ENCODE data around the gene HGFAC. TPM values are rescaled to one million over a fixed set of nuclear protein-coding genes. Genes with fewer than 3 reads are reported as not detected.

Gene HGFAC
- total and polyA plus RNA-seq, 4 donors = 0.24 to 2.6 (median 0.37) TPM

DNA sequence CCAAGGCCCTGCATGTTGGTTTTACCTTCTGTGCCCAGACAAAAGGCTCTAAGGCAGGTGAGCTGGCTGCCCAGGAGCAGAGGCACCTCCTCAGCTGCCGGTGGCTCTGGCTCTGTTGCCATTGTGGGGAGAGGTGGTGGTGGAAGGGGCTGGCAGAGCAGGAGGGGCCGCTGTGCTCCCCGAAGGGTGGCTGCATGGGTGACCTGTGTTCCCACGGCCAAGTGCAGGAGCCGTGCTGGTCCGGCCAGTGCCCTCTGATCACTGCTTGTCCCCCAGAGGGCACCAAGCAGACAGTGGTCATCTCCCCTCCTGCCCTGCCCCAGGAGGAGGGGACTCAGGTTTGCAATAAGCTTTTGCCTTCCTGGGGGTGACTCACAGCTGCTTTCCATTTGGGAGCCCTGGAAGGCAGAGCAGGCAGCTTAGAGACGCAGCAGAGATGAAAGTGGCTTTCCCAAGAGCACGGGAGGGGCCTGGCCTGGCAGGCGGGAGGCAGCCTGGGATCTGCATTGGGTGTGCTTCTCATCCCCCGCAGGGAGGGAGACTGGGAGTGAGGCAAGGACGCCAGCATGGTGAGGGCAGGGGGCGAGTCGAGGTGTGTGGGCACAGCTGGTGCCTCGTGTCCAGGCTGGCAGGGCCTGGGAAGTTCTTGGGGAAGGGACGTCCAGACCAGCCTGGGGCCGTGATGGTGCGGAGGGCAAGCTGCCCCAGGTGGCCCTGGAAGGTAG is 50.1 kb downstream of the HGFAC start:
- TF ChIP-seq, protein P1, sequence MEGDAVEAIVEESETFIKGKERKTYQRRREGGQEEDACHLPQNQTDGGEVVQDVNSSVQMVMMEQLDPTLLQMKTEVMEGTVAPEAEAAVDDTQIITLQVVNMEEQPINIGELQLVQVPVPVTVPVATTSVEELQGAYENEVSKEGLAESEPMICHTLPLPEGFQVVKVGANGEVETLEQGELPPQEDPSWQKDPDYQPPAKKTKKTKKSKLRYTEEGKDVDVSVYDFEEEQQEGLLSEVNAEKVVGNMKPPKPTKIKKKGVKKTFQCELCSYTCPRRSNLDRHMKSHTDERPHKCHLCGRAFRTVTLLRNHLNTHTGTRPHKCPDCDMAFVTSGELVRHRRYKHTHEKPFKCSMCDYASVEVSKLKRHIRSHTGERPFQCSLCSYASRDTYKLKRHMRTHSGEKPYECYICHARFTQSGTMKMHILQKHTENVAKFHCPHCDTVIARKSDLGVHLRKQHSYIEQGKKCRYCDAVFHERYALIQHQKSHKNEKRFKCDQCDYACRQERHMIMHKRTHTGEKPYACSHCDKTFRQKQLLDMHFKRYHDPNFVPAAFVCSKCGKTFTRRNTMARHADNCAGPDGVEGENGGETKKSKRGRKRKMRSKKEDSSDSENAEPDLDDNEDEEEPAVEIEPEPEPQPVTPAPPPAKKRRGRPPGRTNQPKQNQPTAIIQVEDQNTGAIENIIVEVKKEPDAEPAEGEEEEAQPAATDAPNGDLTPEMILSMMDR (IDR thresholded peaks at IDR 0.05; ENCODE audit: control extremely low read depth, extremely low read depth) = no peak
- no peaks in the 10 kb centered on the region for H3K36me3 ChIP-seq (ENCODE audit: control insufficient read depth in 4 of 4, insufficient read depth in 4 of 4, low read length in 4 of 4)
- H3K27me3 ChIP-seq (ENCODE audit: control insufficient read depth in 3 of 3, insufficient read depth in 3 of 3, low read length in 2 of 3) = peaks cover 0 to 56% (median 20%) of the 10 kb centered on the region in 3 donors
- no peak overlapping the region for H3K27ac ChIP-seq (ENCODE audit: low read depth in 1 of 2, low read length in 1 of 2)
- no peak for DNase-seq
- no peaks in the 10 kb centered on the region for H3K9me3 ChIP-seq (ENCODE audit: control insufficient read depth in 4 of 4, insufficient read depth in 3 of 4, low read length in 3 of 4)
- H3K4me1 ChIP-seq (ENCODE audit: control insufficient read depth in 5 of 5, insufficient read depth in 5 of 5, low read length in 5 of 5) = peaks cover 0 to 11% (median 3%) of the 10 kb centered on the region in 5 donors
- no peak overlapping the region for H3K4me3 ChIP-seq
- WGBS, 2 donors = 72% methylated on average over 17 of the region's 17 CpGs
- ATAC-seq (ENCODE audit: insufficient read depth, low FRiP score) = no peak
- H3K9ac ChIP-seq (ENCODE audit: insufficient read depth in 1 of 2, low read length in 2 of 2) = no peak overlapping the region

DNA sequence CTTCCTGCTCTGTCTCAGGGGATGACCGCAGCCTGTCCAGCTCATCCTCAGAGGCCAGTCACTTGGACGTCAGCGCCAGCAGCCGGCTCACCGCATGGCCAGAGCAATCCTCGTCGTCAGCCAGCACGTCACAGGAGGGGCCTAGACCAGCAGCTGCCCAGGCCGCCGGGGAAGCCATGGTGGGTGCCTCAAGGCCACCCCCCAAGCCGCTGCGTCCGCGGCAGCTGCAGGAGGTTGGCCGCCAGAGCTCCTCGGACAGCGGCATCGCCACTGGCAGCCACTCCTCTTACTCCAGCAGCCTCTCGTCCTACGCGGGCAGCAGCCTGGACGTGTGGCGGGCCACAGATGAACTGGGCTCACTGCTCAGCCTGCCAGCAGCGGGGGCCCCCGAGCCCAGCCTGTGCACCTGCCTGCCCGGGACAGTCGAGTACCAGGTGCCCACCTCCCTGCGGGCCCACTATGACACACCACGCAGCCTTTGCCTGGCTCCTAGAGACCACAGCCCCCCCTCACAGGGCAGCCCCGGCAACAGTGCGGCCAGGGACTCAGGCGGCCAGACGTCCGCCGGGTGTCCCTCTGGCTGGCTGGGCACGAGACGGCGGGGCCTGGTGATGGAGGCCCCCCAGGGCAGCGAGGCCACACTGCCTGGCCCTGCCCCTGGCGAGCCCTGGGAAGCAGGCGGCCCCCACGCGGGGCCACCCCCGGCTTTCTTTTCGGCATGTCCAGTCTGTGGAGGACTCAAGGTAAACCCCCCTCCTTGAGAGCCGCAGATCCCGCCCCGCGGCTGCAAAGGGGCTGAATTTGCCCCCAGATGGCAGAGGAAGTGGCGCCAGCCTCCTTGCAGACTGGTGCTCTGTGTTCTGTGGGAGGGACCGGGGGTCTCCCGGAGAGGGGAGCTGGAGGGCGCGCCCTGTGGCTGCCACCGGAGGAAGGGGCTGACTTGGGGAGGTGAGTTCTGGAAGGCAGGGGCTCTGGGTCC is 51.3 kb downstream of the HGFAC start:
- Histone ChIP-seq H3K36me3 (ENCODE audit: control insufficient read depth in 4 of 4, insufficient read depth in 4 of 4, low read length in 4 of 4) (no peaks in the 10 kb centered on the region), H3K27me3 (ENCODE audit: control insufficient read depth in 3 of 3, insufficient read depth in 3 of 3, low read length in 2 of 3) (peaks cover 0 to 48% (median 17%) of the 10 kb centered on the region in 3 donors), H3K4me1 (ENCODE audit: control insufficient read depth in 5 of 5, insufficient read depth in 5 of 5, low read length in 5 of 5) (peaks cover 0 to 11% (median 3%) of the 10 kb centered on the region in 5 donors), H3K4me3 (no peak overlapping the region), H3K27ac (ENCODE audit: low read depth in 1 of 2, low read length in 1 of 2) (no peak overlapping the region), H3K9ac (ENCODE audit: insufficient read depth in 1 of 2, low read length in 2 of 2) (no peak overlapping the region), H3K9me3 (ENCODE audit: control insufficient read depth in 4 of 4, insufficient read depth in 3 of 4, low read length in 3 of 4) (no peaks in the 10 kb centered on the region)
- no peak for ATAC-seq (ENCODE audit: insufficient read depth, low FRiP score)
- no peak for DNase-seq
- WGBS, 2 donors = 83 to 87% methylated on average over 54 to 55 of the region's 55 CpGs
- TF ChIP-seq, protein P1 (IDR thresholded peaks at IDR 0.05; ENCODE audit: control extremely low read depth, extremely low read depth) = no peak

DNA sequence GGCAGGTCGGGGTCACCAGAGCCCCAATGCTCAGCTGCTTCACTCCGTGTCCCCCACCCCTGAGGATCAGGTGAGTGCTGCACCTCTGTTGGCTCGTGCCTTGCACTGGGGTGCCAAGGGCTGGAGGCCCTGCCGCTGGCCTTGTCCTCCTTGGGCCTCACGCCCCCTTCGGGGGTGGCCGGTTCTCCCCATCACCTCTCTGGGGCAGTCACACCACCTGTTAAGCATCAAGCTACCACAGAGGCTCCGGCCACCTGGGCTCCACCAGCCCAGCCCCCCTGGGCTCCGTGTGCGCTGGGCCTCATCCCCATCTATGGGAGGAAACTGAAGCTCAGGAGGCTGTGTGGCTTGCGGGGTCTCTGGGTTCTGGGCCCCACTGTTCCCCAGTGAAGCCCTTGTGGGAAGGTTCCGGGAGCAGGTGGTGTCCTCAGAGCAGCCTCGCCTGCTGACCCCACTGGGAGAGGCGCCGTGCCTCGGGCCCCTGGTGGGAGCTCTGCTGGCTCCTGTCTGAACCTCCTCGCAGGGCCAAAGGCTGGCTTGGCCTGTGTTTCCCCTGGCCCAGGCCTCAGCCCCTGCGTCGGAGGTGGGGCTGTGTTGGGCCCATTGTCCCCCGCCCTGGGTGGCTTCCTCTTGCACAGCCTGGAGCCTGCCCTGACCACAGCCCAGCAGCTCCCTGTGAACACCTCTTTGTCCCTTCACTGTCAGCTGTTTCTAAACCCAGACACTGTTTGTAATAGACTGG is 52.1 kb downstream of the HGFAC start:
- TF ChIP-seq, protein P1 (IDR thresholded peaks at IDR 0.05; ENCODE audit: control extremely low read depth, extremely low read depth) = no peak
- Histone ChIP-seq H3K4me1 (ENCODE audit: control insufficient read depth in 5 of 5, insufficient read depth in 5 of 5, low read length in 5 of 5) (peaks cover 0 to 11% (median 3%) of the 10 kb centered on the region in 5 donors), H3K9me3 (ENCODE audit: control insufficient read depth in 4 of 4, insufficient read depth in 3 of 4, low read length in 3 of 4) (no peaks in the 10 kb centered on the region), H3K27ac (ENCODE audit: low read depth in 1 of 2, low read length in 1 of 2) (no peak overlapping the region), H3K36me3 (ENCODE audit: control insufficient read depth in 4 of 4, insufficient read depth in 4 of 4, low read length in 4 of 4) (no peaks in the 10 kb centered on the region), H3K27me3 (ENCODE audit: control insufficient read depth in 3 of 3, insufficient read depth in 3 of 3, low read length in 2 of 3) (peaks cover 0 to 43% (median 17%) of the 10 kb centered on the region in 3 donors), H3K9ac (ENCODE audit: insufficient read depth in 1 of 2, low read length in 2 of 2) (no peak overlapping the region), H3K4me3 (no peak overlapping the region)
- 57% methylated on average over 15 to 20 of the region's 20 CpGs for WGBS, 2 donors
- ATAC-seq (ENCODE audit: insufficient read depth, low FRiP score) (no peak), DNase-seq (no peak)

Data from lung (tissue), 12 donors.